ENCODE data around the gene TUBA1C.

- TF ChIP-seq ZNF513 (tag by site-specific recombination; IDR thresholded peaks at IDR 0.05) (no peak), CTCF (tag by site-specific recombination; IDR thresholded peaks at IDR 0.05) (no peak), ZNF791 (tag by site-specific recombination; IDR thresholded peaks at IDR 0.05) (no peak), ZNF768 (tag by site-specific recombination; IDR thresholded peaks at IDR 0.05) (no peak), PATZ1 (tag by site-specific recombination; IDR thresholded peaks at IDR 0.05) (no peak), PRDM6 (tag by site-specific recombination; IDR thresholded peaks at IDR 0.05) (no peak), BCL11B (tag by site-specific recombination; IDR thresholded peaks at IDR 0.05; ENCODE audit: low read depth) (no peak), GLI2 (tag by site-specific recombination; IDR thresholded peaks at IDR 0.05; ENCODE audit: borderline replicate concordance, low read depth) (no peak), TCF7L2 (IDR thresholded peaks at IDR 0.05; ENCODE audit: borderline replicate concordance, low read depth, low read length) (no peak), ZNF707 (tag by site-specific recombination; IDR thresholded peaks at IDR 0.05) (no peak)
These were observed 19.8 kb downstream of the TUBA1C start for GRCh38 chr12:49284672-49285071.
